SU-DHL-6 (cell line): ENCODE results near the gene BAHD1.
A peak's percentile ranks its signal among the peaks of the same experiment; 100 is the strongest.

Experiments
- H2AFZ ChIP-seq: fragments of 200-600 bp; sonication (generic); 2 replicates; pipeline ENCODE4 v1.6.1; 2014; ENCODE audit warnings: low read depth, mild to moderate bottlenecking, moderate library complexity, mixed read lengths, antibody characterized with exemption, low read length; ENCODE audit not compliant: severe bottlenecking
- H3F3A ChIP-seq: fragments of 200-600 bp; shearing (Covaris generic); 2 replicates; pipeline ENCODE4 v1.6.0; 2016; ENCODE audit warnings: antibody characterized with exemption, mild to moderate bottlenecking; ENCODE audit not compliant: insufficient read depth
- H3K27ac ChIP-seq: fragments of 200-600 bp; sonication (generic); 2 replicates; pipeline ENCODE4 v1.5.1; 2016; ENCODE audit warnings: low read depth, mild to moderate bottlenecking, low read length, moderate library complexity, mixed read lengths
- H3K27me3 ChIP-seq: fragments of 200-600 bp; sonication (generic), shearing (Covaris generic); 2 replicates; pipeline ENCODE4 v1.6.0; 2014; ENCODE audit warnings: mild to moderate bottlenecking, low read length
- H3K36me3 ChIP-seq: fragments of 200-600 bp; sonication (generic); 2 replicates; pipeline ENCODE4 v1.6.1; 2014; ENCODE audit warnings: mild to moderate bottlenecking, low read length, mixed read lengths
- H3K4me2 ChIP-seq: fragments of 300-600, 200-600 bp; shearing (Covaris generic), sonication (generic); 2 replicates; pipeline ENCODE4 v1.6.0; 2014; ENCODE audit warnings: low read length, low read depth, mild to moderate bottlenecking; ENCODE audit not compliant: poor library complexity, severe bottlenecking
- H3K4me3 ChIP-seq: fragments of 200-600 bp; sonication (generic); 2 replicates; pipeline ENCODE4 v1.5.1; 2014; ENCODE audit warnings: antibody characterized with exemption, low read length, mild to moderate bottlenecking, mixed read lengths; ENCODE audit not compliant: insufficient read depth, poor library complexity, severe bottlenecking
- H3K79me2 ChIP-seq: fragments of 200-600 bp; sonication (generic); 2 replicates; pipeline ENCODE4 v1.6.1; 2014; ENCODE audit warnings: mild to moderate bottlenecking, low read length, moderate library complexity; ENCODE audit not compliant: insufficient read depth
- H3K9ac ChIP-seq: fragments of 200-600 bp; sonication (generic); 2 replicates; pipeline ENCODE4 v1.7.0; 2014; ENCODE audit warnings: mild to moderate bottlenecking, low read length
- H3K9me2 ChIP-seq: fragments of 200-600 bp; sonication (generic); replicated peaks from 2 replicates; pipeline ENCODE4 v1.6.1; 2014; ENCODE audit warnings: low read length; ENCODE audit not compliant: insufficient read depth
- H3K9me3 ChIP-seq: fragments of 200-600 bp; sonication (generic); 2 replicates; pipeline ENCODE4 v1.6.1; 2014; ENCODE audit warnings: low read length, mixed read lengths; ENCODE audit not compliant: insufficient read depth
- H4K20me1 ChIP-seq: fragments of 200-600 bp; sonication (generic); 2 replicates; pipeline ENCODE4 v1.6.1; 2014; ENCODE audit warnings: low read depth, mild to moderate bottlenecking, antibody characterized with exemption, low read length, moderate library complexity, mixed read lengths
- CTCF ChIP-seq: fragments of 200-600 bp; sonication (generic); IDR thresholded peaks from one replicate; pipeline ENCODE4 v1.5.1; 2017; ENCODE audit warnings: antibody characterized with exemption, mild to moderate bottlenecking, low read length, moderate library complexity; ENCODE audit not compliant: insufficient read depth, poor library complexity, severe bottlenecking
- EZH2phosphoT487 ChIP-seq: fragments of 200-600 bp; sonication (generic), shearing (Covaris generic); conservative IDR thresholded peaks from 2 replicates; pipeline ENCODE4 v1.6.1; 2018; ENCODE audit warnings: mild to moderate bottlenecking, antibody characterized with exemption, low read length, moderate library complexity, mixed read lengths

The BAHD1 gene

GRCh38 chr15:40439960-40440742, 602 bp upstream of the BAHD1 start:
- Histone ChIP-seq H4K20me1 (peaks cover 18% of the 10 kb centered on the region; the same call in 1 of the 2 replicates), H3K4me2 (peak overlapping the region; percentile 96), H3K36me3 (no peaks in the 10 kb centered on the region), H3K27me3 (no peaks in the 10 kb centered on the region), H3F3A (no peaks in the 10 kb centered on the region), H2AFZ (peak overlapping the region; percentile 78), H3K27ac (no peak overlapping the region), H3K9me3 (no peaks in the 10 kb centered on the region), H3K4me3 (peak overlapping the region; percentile 66), H3K79me2 (peaks cover 36% of the 10 kb centered on the region), H3K9ac (peak overlapping the region; percentile 70), H3K9me2 (no peaks in the 10 kb centered on the region)
- TF ChIP-seq CTCF (no peak), EZH2phosphoT487 (no peak)

- Histone ChIP-seq H3K9me3 (no peaks in the 10 kb centered on the region), H3K4me2 (peak overlapping the region; percentile 66), H3F3A (no peaks in the 10 kb centered on the region), H4K20me1 (peaks cover 18% of the 10 kb centered on the region; the same call in 1 of the 2 replicates), H3K9ac (peak overlapping the region; percentile 77), H3K36me3 (no peaks in the 10 kb centered on the region), H3K9me2 (no peaks in the 10 kb centered on the region), H2AFZ (no peak overlapping the region), H3K27me3 (no peaks in the 10 kb centered on the region), H3K27ac (no peak overlapping the region), H3K79me2 (peaks cover 53% of the 10 kb centered on the region), H3K4me3 (peak overlapping the region; percentile 82)
- TF ChIP-seq EZH2phosphoT487 (no peak), CTCF (no peak)
These were observed 1.1 kb downstream of the BAHD1 start for GRCh38 chr15:40441565-40442531.

- Histone ChIP-seq H3K79me2 (peaks cover 59% of the 10 kb centered on the region), H3K27ac (no peak overlapping the region), H3K9me2 (no peaks in the 10 kb centered on the region), H3K4me2 (no peak overlapping the region), H3F3A (no peaks in the 10 kb centered on the region), H3K4me3 (no peak overlapping the region), H3K9me3 (no peaks in the 10 kb centered on the region), H4K20me1 (peaks cover 18% of the 10 kb centered on the region; the same call in 1 of the 2 replicates), H2AFZ (no peak overlapping the region), H3K36me3 (no peaks in the 10 kb centered on the region), H3K9ac (no peak overlapping the region), H3K27me3 (no peaks in the 10 kb centered on the region)
- TF ChIP-seq EZH2phosphoT487 (no peak), CTCF (no peak)
These were observed 2.5 kb downstream of the BAHD1 start for GRCh38 chr15:40443255-40443654.
